Measurements from ENCODE around the gene VAMP5. TPM values are rescaled to one million over a fixed set of nuclear protein-coding genes. Genes with fewer than 3 reads are reported as not detected.
"Not testable (repeated sequence)": the region's sequence is repeated elsewhere in the genome, so short reads cannot be mapped to it uniquely, and the experiment has no call there.

The VAMP5 gene
- polyA plus RNA-seq, 1 donor = 18.0 TPM

GRCh38 chr2:85584857-85585780 lies 888 bp downstream of the VAMP5 start:
- H3K36me3 ChIP-seq (ENCODE audit: control insufficient read depth, insufficient read depth, low read length) = peaks cover 13% of the 10 kb centered on the region
- H3K4me1 ChIP-seq (ENCODE audit: control insufficient read depth, insufficient read depth, low read length) = peaks cover 23% of the 10 kb centered on the region
- no peaks in the 10 kb centered on the region for H3K9me3 ChIP-seq (ENCODE audit: control insufficient read depth, low read depth, low read length)
- H3K27me3 ChIP-seq (ENCODE audit: control insufficient read depth, insufficient read depth, low read length) = no peaks in the 10 kb centered on the region
- H3K4me3 ChIP-seq (ENCODE audit: low read length) = peak overlapping the region; percentile 48
- H3K27ac ChIP-seq (ENCODE audit: low read length) = peak overlapping the region; percentile 99
- DNase-seq = peak; percentile 94 to 97
- no CpG with 5 or more reads among the region's 9 CpGs for WGBS (ENCODE audit: insufficient coverage, low lambda C conversion rate)

- H3K4me1 ChIP-seq (ENCODE audit: control insufficient read depth, insufficient read depth, low read length) = peaks cover 23% of the 10 kb centered on the region
- H3K36me3 ChIP-seq (ENCODE audit: control insufficient read depth, insufficient read depth, low read length) = peaks cover 13% of the 10 kb centered on the region
- no peaks in the 10 kb centered on the region for H3K9me3 ChIP-seq (ENCODE audit: control insufficient read depth, low read depth, low read length)
- H3K27ac ChIP-seq (ENCODE audit: low read length) = peak overlapping the region; percentile 99
- WGBS (ENCODE audit: insufficient coverage, low lambda C conversion rate) = 91% methylated on average over 1 of the region's 1 CpG
- no peaks in the 10 kb centered on the region for H3K27me3 ChIP-seq (ENCODE audit: control insufficient read depth, insufficient read depth, low read length)
- H3K4me3 ChIP-seq (ENCODE audit: low read length) = no peak overlapping the region
- DNase-seq = peak in 1 of 2 donors; percentile 58
These were observed 1.5 kb downstream of the VAMP5 start for GRCh38 chr2:85585781-85586105.

GRCh38 chr2:85588236-85588635 lies 4.0 kb downstream of the VAMP5 start:
- Histone ChIP-seq H3K27ac (ENCODE audit: low read length) (no peak overlapping the region), H3K36me3 (ENCODE audit: control insufficient read depth, insufficient read depth, low read length) (no peaks in the 10 kb centered on the region), H3K4me1 (ENCODE audit: control insufficient read depth, insufficient read depth, low read length) (peaks cover 23% of the 10 kb centered on the region), H3K4me3 (ENCODE audit: low read length) (no peak overlapping the region), H3K9me3 (ENCODE audit: control insufficient read depth, low read depth, low read length) (no peaks in the 10 kb centered on the region), H3K27me3 (ENCODE audit: control insufficient read depth, insufficient read depth, low read length) (no peaks in the 10 kb centered on the region)
- WGBS (ENCODE audit: insufficient coverage, low lambda C conversion rate) = 76% methylated on average over 2 of the region's 4 CpGs
- DNase-seq = no peak

- Histone ChIP-seq H3K4me3 (ENCODE audit: low read length) (no peak overlapping the region), H3K27ac (ENCODE audit: low read length) (no peak overlapping the region), H3K4me1 (ENCODE audit: control insufficient read depth, insufficient read depth, low read length) (peaks cover 22% of the 10 kb centered on the region), H3K9me3 (ENCODE audit: control insufficient read depth, low read depth, low read length) (no peaks in the 10 kb centered on the region), H3K27me3 (ENCODE audit: control insufficient read depth, insufficient read depth, low read length) (no peaks in the 10 kb centered on the region), H3K36me3 (ENCODE audit: control insufficient read depth, insufficient read depth, low read length) (no peaks in the 10 kb centered on the region)
- 100% methylated on average over 1 of the region's 4 CpGs for whole genome bisulfite sequencing (ENCODE audit: insufficient coverage, low lambda C conversion rate)
- DNase-seq = no peak
These were observed 4.4 kb downstream of the VAMP5 start for GRCh38 chr2:85588645-85589044.

GRCh38 chr2:85589181-85589580 lies 5.0 kb downstream of the VAMP5 start:
- H3K27ac ChIP-seq (ENCODE audit: low read length) = no peak overlapping the region
- no peak for DNase-seq
- no peak overlapping the region for H3K4me3 ChIP-seq (ENCODE audit: low read length)
- no peaks in the 10 kb centered on the region for H3K27me3 ChIP-seq (ENCODE audit: control insufficient read depth, insufficient read depth, low read length)
- no peaks in the 10 kb centered on the region for H3K9me3 ChIP-seq (ENCODE audit: control insufficient read depth, low read depth, low read length)
- H3K4me1 ChIP-seq (ENCODE audit: control insufficient read depth, insufficient read depth, low read length) = peaks cover 19% of the 10 kb centered on the region
- no peaks in the 10 kb centered on the region for H3K36me3 ChIP-seq (ENCODE audit: control insufficient read depth, insufficient read depth, low read length)
- no CpG with 5 or more reads among the region's 4 CpGs for WGBS (ENCODE audit: insufficient coverage, low lambda C conversion rate)

DNA sequence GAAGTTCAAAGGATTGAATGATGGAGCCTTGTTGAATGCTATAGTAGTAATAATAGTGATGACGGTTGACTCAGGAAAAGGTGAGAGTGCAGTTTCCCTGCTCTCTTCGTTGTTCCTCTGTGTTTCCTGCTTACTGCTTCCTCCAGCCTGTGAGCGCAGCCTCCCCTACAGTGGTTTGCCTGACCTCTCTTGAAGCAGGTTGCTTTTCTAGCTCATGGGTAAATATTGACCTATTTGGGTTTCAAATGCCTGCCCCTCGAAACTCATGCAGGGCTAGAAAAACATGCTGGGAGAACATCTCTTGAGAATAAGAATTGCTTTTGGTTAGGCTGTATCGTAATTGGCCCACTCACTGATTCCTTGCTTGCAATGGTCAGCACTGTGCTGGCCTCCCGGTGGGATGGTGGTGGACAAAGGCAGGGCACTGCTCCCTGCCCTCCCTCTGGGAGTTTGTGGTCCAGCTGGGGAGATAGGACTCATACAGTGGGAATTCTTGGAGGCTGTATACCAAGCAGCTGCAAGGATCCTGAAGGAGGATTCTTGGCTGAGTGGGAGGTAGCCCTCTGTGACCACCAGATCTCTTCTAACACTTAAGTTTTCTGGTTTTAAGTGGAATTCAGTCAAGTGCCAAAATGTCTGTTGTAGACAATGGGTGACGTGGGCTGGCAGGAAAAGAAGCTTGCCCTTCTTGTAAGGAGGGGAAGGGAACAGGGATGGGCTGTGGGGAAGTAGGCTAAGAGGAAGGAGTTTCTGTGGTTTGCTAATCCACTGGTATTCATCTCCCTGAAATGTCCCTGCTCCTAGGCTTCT lies 6.0 kb downstream of the VAMP5 start:
- no peaks in the 10 kb centered on the region for H3K27me3 ChIP-seq (ENCODE audit: control insufficient read depth, insufficient read depth, low read length)
- peaks cover 18% of the 10 kb centered on the region for H3K4me1 ChIP-seq (ENCODE audit: control insufficient read depth, insufficient read depth, low read length)
- no peaks in the 10 kb centered on the region for H3K36me3 ChIP-seq (ENCODE audit: control insufficient read depth, insufficient read depth, low read length)
- no CpG with 5 or more reads among the region's 7 CpGs for WGBS (ENCODE audit: insufficient coverage, low lambda C conversion rate)
- no peaks in the 10 kb centered on the region for H3K9me3 ChIP-seq (ENCODE audit: control insufficient read depth, low read depth, low read length)
- no peak for DNase-seq
- H3K4me3 ChIP-seq (ENCODE audit: low read length) = no peak overlapping the region
- no peak overlapping the region for H3K27ac ChIP-seq (ENCODE audit: low read length)

- no peak overlapping the region for H3K27ac ChIP-seq (ENCODE audit: low read length)
- WGBS (ENCODE audit: insufficient coverage, low lambda C conversion rate) = no CpG with 5 or more reads among the region's 2 CpGs
- no peak overlapping the region for H3K4me3 ChIP-seq (ENCODE audit: low read length)
- no peaks in the 10 kb centered on the region for H3K9me3 ChIP-seq (ENCODE audit: control insufficient read depth, low read depth, low read length)
- H3K27me3 ChIP-seq (ENCODE audit: control insufficient read depth, insufficient read depth, low read length) = no peaks in the 10 kb centered on the region
- H3K4me1 ChIP-seq (ENCODE audit: control insufficient read depth, insufficient read depth, low read length) = peaks cover 10% of the 10 kb centered on the region
- DNase-seq = no peak
- no peaks in the 10 kb centered on the region for H3K36me3 ChIP-seq (ENCODE audit: control insufficient read depth, insufficient read depth, low read length)
These were observed 6.7 kb downstream of the VAMP5 start for GRCh38 chr2:85590950-85591349.

GRCh38 chr2:85591563-85591962 lies 7.3 kb downstream of the VAMP5 start:
- no peak overlapping the region for H3K4me3 ChIP-seq (ENCODE audit: low read length)
- H3K9me3 ChIP-seq (ENCODE audit: control insufficient read depth, low read depth, low read length) = no peaks in the 10 kb centered on the region
- DNase-seq = no peak
- no peaks in the 10 kb centered on the region for H3K36me3 ChIP-seq (ENCODE audit: control insufficient read depth, insufficient read depth, low read length)
- no CpG with 5 or more reads among the region's 12 CpGs for WGBS (ENCODE audit: insufficient coverage, low lambda C conversion rate)
- H3K27me3 ChIP-seq (ENCODE audit: control insufficient read depth, insufficient read depth, low read length) = no peaks in the 10 kb centered on the region
- peaks cover 12% of the 10 kb centered on the region for H3K4me1 ChIP-seq (ENCODE audit: control insufficient read depth, insufficient read depth, low read length)
- no peak overlapping the region for H3K27ac ChIP-seq (ENCODE audit: low read length)

GRCh38 chr2:85592299-85592698 lies 8.1 kb downstream of the VAMP5 start:
- H3K27me3 ChIP-seq (ENCODE audit: control insufficient read depth, insufficient read depth, low read length); H3K27ac ChIP-seq (ENCODE audit: low read length); H3K4me3 ChIP-seq (ENCODE audit: low read length); H3K36me3 ChIP-seq (ENCODE audit: control insufficient read depth, insufficient read depth, low read length); DNase-seq; H3K9me3 ChIP-seq (ENCODE audit: control insufficient read depth, low read depth, low read length): not testable (repeated sequence)
- WGBS (ENCODE audit: insufficient coverage, low lambda C conversion rate) = no CpG with 5 or more reads among the region's 9 CpGs
- peaks cover 19% of the 10 kb centered on the region for H3K4me1 ChIP-seq (ENCODE audit: control insufficient read depth, insufficient read depth, low read length)

DNA sequence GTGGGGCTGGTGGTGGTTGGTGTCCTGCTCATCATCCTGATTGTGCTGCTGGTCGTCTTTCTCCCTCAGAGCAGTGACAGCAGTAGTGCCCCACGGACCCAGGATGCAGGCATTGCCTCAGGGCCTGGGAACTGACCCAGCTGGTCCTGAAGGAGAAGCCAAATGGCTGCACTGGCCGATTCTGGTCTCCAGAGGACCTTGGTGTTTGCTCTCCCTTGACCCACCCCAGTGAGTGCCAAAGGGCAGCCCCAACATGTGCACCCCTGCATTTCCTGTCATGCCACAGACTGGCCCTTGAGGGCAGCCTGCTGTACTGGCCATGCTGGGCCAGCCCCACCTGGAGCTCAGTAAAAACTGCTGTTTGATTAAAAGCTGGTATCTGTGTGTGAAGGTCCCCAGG lies 8.8 kb downstream of the VAMP5 start:
- WGBS (ENCODE audit: insufficient coverage, low lambda C conversion rate) = no CpG with 5 or more reads among the region's 3 CpGs
- H3K27ac ChIP-seq (ENCODE audit: low read length) = no peak overlapping the region
- no peaks in the 10 kb centered on the region for H3K9me3 ChIP-seq (ENCODE audit: control insufficient read depth, low read depth, low read length)
- no peak overlapping the region for H3K4me3 ChIP-seq (ENCODE audit: low read length)
- no peaks in the 10 kb centered on the region for H3K27me3 ChIP-seq (ENCODE audit: control insufficient read depth, insufficient read depth, low read length)
- no peak for DNase-seq
- H3K36me3 ChIP-seq (ENCODE audit: control insufficient read depth, insufficient read depth, low read length) = peaks cover 10% of the 10 kb centered on the region
- peaks cover 23% of the 10 kb centered on the region for H3K4me1 ChIP-seq (ENCODE audit: control insufficient read depth, insufficient read depth, low read length)
